Muscle of arm (tissue), 12 donors: ENCODE results near the gene MCTP2. TPM values are rescaled to one million over a fixed set of nuclear protein-coding genes. Genes with fewer than 3 reads are reported as not detected.

Experiments
- DNase-seq: peaks from one replicate; pipeline ENCODE4 v3.0.0-alpha.2; 2013
- polyA plus RNA-seq, 12 donors: library from polyadenylated mRNA; unstranded; fragments of 120-200 nt; gene quantifications; one replicate each; pipeline ENCODE4 v1.2.1, GENCODE V29; 2013; ENCODE audit not compliant: insufficient read length in 12 of 12

MCTP2 gene
- polyA plus RNA-seq, 12 donors: 0.33 to 10.1 (median 0.57) TPM; not detected in 1

DNA sequence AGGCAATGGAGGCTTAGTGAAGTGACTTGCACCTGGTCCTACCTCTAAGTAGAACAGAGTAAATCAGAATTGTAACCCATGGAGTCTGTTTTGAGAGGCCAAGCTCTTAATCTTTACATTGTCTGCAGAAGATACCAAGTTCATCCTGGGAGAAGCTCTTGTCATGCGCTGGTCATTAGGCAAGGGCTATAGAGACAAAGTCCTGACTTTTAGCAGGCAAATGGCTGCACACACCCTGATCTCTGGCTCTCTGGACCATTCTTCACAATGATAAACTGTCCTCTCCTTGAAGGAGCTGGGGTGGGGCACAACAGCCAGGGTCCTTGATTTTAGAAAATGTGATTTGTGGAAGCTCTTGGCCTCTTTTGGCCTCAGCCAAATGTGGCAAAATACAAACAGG, 65.4 kb downstream of the MCTP2 start:
- no peak for DNase-seq

GRCh38 chr15:94297558-94297957, 66.2 kb downstream of the MCTP2 start:
- no peak for DNase-seq

GRCh38 chr15:94298364-94298763, 67.0 kb downstream of the MCTP2 start:
- no peak for DNase-seq

DNA sequence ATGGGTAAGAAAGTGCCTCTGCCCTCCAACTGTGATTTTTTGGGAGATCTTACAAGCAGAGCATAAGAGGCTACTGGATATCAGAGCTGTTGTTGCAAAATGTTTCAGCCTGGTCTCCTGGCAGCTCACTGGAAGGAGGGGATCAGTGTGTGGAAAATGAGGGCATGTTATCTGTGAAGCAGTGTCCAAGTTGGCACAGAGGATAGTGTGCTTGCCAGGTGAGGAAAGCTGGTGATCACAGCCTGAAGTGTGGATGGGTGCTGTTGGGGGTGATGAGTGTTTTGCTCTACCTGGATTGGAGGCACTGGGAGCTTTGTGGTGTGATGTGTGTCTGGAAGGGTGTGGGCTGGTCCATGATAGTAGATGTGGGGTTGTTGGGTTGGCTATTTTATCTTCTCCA, 69.3 kb downstream of the MCTP2 start:
- no peak for DNase-seq

- DNase-seq: no peak
These were observed 73.8 kb downstream of the MCTP2 start for GRCh38 chr15:94305133-94305532.

DNA sequence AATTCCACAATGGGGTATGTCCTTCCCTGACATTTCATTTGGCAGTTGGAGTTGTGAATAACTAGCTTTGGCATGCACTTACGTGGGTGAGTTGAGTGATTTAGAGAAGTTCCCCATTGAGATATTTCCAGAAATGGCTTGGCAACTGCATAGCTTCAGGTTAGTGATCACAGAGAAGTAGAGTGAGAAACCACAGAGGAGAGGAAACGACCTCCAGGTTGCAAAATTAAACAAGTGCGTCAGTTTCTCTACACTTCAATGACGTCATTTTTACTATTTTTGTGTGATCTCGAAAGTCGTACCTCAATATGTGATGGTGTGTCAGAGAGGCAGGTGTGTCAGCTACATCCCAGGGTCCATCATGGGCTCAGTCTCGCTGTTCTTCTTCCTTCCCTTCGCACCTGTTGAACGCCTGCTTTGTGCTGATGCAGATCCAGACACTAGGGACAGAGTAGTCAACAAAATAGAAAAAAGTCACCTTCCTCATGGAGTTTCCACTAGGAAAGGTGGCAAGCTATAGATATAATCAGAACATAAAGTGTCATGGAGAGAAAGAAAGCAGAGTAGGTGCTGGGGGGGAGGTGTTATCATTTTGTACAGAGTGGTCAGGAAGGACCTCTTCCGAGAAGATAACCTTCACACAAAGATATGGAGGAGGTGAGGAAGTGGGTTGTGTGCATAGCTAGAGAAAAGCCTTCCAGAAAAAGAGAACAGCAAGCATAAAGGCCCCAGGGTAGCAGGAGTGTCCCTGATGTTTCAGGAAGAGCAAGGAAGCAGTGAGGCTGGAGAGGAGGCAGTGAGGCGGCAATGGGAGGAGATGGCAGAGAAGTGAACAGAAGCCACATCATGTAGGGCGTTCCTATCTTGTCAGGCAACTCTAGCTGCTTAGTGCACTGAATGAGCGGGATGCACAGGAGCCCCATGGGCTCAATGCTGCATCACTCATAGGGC, 75.6 kb downstream of the MCTP2 start:
- DNase-seq: no peak

DNA sequence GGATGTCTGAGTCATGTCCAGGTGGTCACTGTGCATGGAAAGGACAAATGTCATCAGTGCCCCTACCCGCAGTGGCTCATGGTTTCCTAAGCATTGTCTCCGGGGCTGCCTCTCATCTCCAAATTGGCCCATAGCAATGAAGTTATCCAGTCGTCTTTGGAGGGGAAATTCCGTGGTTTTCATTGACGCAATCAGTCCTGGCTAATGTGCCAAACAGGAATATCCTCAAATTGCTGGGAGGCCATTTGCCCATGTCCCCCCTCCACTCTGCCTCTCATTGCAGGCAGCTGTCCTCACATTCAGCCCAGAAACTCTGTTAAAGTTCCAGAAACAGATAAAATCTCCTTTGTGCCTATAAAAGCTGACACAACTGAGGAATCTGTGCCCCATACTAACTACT, 81.6 kb downstream of the MCTP2 start:
- DNase-seq: no peak

GRCh38 chr15:94314639-94315038, 83.3 kb downstream of the MCTP2 start:
- no peak for DNase-seq

DNA sequence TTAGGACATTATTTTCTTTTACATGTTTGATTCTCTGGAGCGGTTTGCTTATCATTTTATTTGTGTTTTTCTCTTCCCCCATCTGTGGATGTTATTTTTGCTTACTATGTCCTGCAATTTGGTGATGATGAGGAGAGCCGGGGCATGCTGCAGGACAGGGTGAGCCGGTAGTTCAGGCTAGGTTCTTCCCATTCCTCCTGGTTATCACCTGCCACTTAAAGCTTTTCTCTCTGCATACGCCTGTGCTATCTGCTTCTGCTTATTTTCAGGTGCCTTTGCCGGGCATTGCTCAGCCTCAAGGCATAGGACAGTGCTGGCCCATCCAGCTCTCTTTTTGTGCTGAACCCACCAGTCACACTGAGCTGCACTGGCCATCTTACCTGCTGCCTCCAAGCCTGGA, 85.8 kb downstream of the MCTP2 start:
- DNase-seq: no peak

DNA sequence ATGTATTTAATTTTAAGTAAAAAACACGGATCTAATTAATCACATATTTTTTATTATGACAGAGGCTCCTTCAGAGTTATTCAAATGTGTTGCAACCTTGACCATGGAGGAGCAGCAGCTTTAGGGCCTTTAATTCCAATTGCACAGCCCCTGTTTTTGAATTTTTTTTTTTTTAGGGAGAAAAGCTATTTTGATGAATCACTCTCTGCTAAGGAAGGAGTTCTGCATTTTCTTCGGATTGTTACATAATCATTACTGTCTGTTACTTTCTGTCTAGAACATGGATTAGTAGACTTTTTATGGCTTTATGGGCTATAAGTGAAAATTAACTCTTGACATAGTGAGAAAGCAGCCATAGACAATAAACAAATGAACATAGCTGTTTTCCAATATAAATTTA, 90.8 kb downstream of the MCTP2 start:
- no peak for DNase-seq

- DNase-seq: no peak
These were observed 91.7 kb downstream of the MCTP2 start for GRCh38 chr15:94323076-94323475.

DNA sequence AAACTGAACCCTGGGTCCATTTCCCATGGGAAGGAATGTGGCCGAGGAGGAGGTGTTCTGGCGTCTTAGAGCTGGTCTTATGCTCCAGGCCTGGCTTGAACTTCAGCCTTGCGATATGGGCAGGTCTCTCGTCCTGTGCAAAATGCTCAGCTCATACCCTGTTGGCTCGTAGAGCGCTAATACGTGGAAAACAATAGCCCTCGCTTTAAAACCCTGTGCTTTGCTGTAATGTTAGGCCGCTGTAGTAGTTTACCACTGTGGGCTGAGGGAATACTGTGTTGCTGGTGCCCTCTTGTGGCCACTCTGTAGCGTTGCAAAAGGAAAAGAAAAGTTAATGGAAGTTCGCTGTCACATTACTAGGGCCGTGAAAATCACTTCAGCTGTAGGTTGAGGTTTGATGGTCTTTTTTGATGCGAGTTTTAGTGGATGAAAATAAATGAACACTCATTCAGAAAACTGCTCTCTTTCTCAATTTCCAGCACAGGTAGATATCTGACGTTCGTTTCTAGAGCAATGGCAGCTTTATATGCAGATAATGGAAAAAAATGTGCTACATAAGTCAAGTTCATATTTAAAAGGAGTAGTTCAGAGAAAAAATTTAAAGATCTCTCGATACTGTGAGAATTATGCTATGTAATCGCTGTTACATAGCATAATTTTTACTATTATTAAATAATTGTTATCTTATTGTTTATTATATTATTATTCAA, 92.9 kb downstream of the MCTP2 start:
- DNase-seq: peak; percentile 73

GRCh38 chr15:94324835-94325767, 93.7 kb downstream of the MCTP2 start:
- DNase-seq: no peak

DNA sequence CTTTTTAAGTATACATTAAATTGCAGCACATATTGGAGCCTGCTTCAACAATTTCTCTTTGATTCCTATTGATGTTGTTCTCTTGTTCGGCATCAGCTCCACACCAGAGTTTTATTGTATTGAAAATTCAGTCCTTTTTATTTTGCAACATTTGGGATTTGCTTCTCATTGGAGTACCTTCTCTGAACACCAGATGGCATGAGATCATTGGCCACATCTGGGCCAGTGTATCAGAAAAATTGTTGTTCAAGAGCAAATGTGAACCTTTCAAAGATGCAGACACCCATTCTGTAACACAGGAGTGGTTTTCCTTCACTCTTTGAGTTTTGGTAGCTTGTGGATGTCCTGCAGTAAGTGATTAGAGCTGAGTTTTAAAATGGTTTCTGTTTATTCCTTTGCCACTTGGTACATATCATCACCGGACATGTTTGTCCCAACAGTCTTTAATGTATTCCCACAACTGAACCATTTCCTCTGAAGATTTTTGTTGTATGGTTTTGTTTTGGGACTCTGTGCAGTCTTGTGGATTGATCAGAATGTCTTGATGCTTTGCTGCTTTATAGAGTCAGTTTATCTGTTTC, 96.1 kb downstream of the MCTP2 start:
- DNase-seq: peak; percentile 30

GRCh38 chr15:94331731-94332130, 100.4 kb downstream of the MCTP2 start:
- no peak for DNase-seq

DNA sequence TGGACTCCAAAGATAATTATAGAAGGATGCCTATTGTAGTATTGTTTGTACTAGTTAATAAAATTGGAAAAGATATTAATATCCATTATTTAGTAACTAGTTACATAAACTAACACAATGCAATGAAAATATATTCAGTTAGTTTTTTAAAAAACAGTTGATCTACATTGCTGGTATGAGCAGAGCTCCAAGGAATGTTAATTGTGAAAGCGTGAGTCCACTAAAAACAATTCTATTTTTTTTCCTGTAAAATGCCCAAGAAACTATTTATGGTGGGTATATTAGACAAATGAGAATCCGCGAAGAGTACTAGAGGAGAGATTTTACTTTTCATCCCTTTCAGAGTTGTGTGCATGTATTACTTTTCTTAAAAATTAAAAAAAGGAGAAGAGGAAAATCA, 104.3 kb downstream of the MCTP2 start:
- DNase-seq: no peak

- DNase-seq: no peak
These were observed 105.6 kb downstream of the MCTP2 start for GRCh38 chr15:94336817-94337467.

GRCh38 chr15:94338243-94338846, 107.0 kb downstream of the MCTP2 start:
- DNase-seq: no peak

DNA sequence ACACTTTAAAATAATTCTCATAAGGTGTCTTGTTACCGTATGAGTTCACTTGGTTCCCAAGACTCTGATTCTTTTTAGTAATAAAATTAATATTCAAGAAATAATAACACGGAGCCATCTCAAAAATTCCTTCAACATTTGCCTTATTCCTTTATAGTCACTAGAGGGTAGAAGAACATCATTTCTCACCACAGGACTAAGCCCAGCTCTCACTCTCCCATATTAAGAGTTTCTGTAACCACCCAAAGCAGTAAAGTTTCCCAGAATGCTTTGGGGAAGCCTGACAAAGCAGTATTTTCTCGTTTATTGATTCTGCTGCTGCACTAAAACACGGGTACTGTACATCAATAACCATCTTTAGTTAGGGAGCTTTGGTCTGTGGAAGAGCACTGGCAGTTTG, 114.9 kb downstream of the MCTP2 start:
- DNase-seq: no peak

GRCh38 chr15:94348084-94348483, 116.7 kb downstream of the MCTP2 start:
- DNase-seq: no peak
